HG03159 (cell line): Measurements from ENCODE around the gene CLDN16.

Experiments used
- ATAC-seq: cut with Tn5 transposase; IDR thresholded peaks from one replicate; pipeline ENCODE4 v1.9.1; 2021; ENCODE audit warnings: mild to moderate bottlenecking, moderate library complexity; ENCODE audit not compliant: unreplicated experiment

CLDN16 gene

DNA sequence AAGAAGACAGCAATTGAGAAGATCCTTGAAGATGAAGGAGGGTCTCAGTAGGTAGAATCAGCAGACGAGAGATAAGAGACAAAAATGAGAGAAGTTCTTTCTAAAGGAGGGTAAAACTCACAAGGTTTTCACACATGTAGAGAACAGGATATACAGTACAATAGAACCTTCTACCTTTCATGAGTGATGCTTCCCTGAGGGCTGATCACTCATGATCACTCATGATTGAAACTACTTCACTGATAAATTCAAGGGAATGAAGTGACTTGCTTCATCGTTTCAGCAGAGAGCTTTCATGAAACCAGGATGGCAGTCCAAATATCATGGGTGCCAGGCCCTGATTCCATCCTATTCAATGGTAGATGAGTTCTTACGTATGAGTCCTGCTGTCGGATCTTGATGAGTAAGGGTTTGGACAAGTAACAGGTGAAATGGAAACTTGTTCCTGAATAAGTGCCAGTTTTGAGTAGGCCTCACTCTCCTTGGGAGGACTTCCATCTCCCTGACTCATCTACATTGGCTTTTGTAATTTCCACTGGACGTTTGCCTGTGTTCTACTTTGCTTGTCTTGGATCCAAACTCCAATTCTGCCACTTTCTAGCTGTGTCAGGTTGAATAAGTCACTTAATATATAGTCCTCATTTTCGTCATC is 9.6 kb upstream of the CLDN16 start:
- no peak for ATAC-seq

DNA sequence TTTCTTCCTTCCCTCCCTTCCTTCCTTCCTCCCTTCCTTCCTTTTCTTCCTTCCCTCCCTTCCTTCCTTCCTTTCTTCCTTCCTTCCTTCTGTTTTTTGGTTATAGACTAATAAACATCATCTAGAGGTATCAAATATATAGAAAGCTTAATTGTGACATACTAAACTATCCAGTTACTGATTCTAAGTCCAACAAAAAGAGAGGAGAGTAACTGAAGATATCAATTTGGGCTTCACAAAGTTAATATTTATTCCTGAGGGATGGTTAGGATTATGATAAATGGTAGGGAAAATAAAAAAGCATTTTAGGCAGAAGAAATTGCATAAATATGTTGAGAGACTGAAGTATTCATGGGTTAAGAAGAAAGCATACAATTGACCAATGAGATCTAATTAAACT is 7.8 kb upstream of the CLDN16 start:
- ATAC-seq, result no peak

DNA sequence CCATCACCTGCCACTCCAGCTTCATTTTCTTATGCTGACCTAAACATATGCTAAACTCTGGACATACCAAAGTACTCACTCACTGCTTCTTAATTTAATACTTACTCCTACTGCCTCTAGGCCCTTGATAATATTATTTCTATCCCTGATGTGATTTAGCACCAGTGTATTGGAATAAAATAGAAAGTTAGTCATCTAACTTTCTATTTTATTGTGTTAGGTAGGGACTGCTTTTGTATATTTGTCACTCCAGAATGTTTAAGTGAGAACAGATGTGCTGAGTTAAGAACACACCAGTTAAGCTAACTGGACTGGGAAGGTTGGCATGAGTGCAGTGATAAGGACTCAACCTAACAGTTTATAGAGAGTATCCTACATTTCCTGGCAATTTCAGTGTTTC is 6.5 kb upstream of the CLDN16 start:
- no peak for ATAC-seq

DNA sequence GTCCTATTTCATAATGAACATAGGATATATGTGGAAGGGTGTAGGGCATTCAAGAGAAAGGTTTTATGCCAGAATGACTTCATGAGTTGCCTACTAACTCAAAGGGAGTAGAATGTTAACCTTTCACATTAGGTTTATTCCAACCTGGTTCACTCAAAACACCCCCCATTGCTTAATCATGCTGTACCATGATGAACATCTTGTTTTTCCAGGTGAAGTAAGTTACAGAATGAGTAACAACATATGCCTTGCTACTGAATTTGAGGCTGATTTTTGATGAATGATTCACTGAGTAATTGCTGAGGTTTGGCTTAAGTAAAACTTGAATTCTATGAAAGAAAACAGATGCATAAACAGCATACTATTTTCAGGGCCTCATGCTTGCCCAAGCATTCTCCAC is 5.9 kb upstream of the CLDN16 start:
- ATAC-seq, result peak; percentile 37

DNA sequence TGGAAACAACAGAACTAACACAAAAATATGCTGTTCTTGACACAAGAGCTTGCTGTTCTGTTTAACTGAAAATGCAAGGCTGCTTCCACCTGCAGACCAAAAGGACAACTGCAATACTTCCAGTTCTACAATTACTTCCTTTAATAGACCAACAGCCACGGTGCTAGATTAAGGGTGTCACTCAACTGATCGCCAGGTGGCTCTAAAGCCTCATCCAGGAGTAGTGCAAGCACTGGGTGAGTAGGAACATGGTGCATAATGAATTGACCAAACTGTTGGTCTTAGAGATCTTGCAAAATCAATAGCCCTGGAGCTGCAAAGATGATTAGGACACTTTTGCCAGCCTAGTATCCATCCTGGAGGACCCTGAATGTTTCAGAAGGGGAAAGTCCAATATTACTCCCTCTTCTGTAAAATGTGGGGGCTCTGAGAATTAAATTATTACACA is 3.6 kb upstream of the CLDN16 start:
- peak; percentile 86 for ATAC-seq

DNA sequence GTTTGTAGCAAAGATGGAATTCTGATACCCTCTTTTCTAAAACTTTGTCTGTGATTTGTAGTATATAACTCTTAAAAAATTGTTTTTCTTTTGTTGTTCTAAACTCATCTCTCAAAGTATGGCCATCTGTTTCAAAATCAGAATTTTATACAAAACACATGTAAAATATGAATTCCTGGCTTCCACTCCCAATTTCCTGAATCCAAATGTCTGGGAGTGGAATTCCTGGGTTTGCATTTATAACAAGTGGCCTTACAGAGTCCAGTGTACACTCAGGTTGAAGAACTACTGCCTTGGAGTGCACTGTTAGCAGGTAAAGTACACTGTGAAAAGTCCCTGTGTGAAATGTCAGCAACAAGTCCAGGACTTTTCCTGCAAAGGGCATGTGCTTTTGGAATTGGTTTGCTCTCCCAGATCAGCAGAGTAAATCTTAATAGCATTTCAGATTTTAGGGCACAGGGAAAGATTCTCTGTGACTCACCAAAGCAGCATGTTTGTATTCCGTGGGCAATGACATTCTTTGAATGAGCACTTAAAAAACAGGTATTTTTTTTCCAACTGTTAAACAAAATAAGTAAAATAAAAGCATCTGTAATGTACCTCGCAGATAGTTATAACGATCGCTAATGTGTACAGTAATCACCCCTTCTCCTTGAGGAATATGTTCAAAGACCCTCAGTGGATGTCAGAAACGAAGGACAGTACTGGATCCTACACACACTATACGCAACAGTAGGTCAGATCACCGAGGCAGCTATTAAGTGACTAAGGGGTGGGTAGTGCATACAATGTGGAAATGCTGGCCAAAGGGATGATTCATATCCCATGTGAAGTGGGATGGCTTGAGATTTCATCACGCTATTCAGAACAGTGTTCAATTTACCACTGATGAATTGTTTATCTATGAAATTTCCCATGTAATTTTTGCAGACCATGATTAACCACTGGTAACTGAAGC is 2.0 kb upstream of the CLDN16 start:
- ATAC-seq, result no peak

DNA sequence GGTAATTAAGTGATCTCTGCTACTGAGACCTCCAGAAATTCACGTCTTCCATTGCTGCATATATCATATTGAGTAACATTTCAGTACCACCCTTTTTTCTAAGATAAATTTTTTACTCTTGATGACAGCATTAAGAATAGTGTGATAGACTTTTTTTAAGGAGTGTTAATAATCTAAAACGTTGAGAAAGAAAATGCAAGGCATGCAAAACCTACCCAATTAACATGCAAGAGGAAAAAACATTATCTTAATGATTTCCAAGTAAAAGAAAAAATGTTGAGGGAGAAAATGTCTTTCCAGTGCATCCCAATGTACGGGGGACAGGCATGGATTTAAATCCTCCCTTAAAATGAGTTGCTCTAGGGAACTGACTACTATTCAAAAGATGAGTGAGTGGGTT is 740 bp downstream of the CLDN16 start:
- ATAC-seq, result no peak

DNA sequence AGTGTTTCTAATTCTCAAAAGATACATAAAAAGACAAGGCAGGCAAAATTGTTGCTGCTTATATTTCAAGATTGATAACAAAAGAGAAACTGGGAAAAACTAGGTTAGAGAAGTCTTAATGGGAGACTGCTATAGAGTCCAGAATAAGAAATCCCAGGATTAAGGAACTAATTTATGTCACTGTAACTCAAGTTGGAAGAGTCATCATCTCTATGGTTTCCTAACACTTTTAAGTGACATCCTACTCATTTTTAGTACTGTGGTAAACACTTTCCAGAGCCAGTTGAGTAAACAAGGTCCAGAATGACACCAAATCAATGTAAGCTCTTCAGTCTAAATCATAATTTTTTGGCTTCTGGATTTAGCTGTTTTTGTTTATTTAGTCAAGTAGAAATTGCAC is 8.0 kb downstream of the CLDN16 start:
- no peak for ATAC-seq

DNA sequence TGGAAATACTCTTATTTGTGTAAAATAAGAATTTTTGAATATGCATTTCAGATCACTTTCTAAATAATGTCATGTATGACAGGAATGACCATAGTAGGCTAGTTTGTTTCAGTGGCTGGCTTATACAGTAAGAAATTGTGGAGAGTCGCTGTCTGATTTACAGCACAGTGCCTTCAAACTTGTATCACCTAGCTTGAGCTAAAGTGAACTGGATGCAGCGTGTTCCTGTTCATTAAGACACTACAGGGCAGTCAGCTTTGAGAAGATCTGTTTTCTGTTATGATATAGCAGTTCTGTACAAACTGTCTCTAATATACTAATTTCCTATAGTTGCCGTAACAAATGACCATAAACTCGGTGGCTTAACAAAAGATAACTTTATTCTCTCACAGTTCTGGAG is 9.9 kb downstream of the CLDN16 start:
- ATAC-seq, result no peak

DNA sequence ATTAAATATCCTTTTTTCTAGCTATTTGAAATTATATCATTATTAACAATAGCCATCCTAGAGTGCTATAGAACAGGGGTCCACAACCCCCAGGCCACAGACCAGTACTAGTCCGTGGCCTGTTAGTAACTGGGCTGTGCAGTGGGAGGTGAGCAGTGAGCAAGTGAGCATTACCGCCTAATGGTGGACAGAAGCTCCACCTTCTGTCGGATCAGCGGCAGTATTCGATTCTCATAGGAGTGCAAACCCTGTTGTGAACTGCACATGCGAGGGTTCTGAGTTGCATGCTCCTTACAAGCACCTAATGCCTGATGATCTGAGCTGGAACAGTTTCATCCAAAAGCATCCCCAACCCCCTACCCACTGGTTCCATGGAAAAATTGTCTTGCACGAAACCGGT is 11.7 kb downstream of the CLDN16 start:
- no peak for ATAC-seq

DNA sequence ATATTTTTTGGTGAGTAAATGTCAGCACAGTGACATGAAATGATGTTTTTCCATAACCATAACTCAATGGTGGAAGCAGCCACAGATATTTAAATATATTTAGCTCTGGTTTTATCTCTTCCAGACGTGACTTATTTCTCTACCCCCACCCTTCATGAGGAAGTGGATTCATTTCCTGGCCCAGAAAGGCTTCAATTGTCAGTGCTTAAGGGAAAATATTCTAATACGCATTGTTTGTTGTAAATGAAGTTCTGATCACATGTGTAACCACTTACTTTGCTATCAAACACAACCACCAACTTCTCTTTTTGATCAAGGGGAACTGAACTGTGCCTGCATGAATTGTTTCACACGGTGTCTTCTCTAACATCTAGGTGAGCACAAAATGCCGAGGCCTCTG is 14.0 kb downstream of the CLDN16 start:
- ATAC-seq, result no peak

DNA sequence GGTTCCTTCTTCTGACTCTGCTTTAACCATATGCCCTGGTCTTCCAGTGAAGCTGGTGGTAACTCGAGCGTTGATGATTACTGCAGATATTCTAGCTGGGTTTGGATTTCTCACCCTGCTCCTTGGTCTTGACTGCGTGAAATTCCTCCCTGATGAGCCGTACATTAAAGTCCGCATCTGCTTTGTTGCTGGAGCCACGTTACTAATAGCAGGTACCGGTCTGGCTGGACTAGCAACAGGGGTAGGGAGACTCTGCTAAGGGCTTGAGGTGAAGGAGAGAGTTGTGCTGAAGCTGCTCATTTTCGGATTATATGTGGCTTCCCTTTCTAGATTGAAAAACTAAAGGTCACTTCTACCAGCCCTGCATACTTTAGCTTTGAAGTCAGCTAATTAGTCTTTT is 16.8 kb downstream of the CLDN16 start:
- no peak for ATAC-seq

DNA sequence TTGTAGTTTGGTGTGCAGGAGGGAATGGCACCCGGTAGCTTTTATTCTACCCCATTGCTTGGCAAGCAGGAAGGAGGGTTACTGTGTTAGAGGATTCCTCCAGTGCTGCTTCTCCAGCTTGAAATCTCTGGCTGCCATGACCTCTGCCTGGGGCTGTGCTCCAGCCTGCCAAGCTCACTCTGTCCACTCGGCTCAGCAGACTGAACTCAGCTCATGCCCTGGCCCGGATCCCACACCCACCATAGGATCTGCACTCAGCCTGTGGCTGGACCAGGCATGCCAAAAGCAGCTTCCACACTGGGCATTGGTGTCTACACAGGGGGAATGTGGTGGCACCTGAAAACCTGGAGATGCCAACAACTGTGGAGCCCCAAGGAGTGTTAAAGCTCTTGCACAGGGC is 26.3 kb downstream of the CLDN16 start:
- ATAC-seq, result no peak

DNA sequence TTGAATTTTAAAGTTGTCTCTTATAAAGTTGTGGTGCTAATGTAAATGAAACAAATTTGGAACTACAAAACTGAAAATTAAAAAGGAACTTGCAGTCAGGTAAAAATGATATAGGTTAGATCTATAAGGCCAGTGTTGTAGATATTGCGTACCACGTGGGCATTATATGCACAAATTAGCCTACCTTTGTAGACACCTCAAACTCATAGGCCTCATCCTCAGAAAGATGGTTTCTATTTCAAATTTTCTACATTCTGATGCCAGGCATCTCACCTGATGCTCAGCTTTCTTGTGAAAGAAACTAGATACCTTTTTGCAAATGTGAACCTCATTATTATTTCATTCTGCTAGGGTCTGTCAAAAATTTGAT is 36.1 kb downstream of the CLDN16 start:
- peak; percentile 3 for ATAC-seq

DNA sequence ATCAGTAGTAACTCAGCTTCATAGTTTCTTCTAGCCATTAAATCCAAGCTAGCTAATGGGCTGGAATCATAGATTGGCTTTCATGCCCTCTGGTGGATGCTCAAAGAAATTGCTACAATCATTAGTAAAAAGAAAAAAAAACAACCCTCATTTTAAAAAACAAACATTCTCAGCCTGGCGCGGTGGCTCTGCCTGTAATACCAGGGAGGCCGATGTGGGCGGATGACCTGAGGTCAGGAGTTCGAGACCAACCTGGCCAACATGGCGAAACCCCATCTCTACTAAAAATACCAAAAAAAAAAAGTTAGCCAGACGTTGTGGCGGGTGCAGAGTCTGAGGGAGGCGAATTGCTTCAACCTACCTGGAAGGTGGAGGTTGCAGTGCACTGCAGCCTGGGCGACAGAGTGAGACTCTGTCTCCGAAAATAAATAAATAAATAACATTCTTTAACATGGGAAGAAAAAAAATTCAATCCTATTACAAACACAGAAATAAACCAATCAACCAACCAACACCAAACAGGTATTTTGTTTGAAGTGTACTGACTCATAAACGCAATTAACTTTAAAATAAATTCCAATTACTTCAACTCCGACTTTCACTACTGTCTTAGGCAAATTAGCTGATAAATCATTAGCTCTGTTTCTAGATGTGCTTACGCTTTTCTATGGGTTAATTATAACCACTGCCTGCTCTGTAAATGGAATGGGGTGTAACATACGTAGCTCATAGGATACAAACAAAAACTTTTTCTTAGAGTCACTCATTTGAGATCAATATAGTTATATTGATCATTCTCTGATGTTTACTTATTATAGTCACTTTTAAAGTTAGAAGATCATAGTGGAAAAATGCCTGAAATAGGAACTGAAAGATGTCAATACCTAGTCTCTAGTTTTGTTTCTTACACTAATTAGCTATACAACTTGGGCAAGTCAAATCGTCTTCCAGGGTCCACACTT is 36.8 kb downstream of the CLDN16 start:
- peak; percentile 71 for ATAC-seq

DNA sequence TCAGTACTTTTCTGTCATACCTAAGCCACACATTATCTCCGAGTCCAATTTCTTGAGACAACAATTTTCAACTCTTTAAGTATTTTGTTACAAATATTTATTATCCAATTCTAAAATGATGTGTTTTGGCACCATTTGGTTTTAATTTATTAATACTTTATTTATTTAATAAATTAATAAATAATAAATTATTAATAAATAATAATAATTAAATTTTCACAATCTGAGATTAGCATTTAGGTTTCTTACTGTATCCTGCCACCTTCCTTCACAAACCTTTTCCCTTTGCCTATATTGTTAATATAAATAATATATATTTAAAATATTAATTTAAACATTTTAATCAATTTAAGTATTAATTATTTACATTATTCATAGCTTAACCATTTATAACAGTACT is 37.9 kb downstream of the CLDN16 start:
- ATAC-seq, result no peak

DNA sequence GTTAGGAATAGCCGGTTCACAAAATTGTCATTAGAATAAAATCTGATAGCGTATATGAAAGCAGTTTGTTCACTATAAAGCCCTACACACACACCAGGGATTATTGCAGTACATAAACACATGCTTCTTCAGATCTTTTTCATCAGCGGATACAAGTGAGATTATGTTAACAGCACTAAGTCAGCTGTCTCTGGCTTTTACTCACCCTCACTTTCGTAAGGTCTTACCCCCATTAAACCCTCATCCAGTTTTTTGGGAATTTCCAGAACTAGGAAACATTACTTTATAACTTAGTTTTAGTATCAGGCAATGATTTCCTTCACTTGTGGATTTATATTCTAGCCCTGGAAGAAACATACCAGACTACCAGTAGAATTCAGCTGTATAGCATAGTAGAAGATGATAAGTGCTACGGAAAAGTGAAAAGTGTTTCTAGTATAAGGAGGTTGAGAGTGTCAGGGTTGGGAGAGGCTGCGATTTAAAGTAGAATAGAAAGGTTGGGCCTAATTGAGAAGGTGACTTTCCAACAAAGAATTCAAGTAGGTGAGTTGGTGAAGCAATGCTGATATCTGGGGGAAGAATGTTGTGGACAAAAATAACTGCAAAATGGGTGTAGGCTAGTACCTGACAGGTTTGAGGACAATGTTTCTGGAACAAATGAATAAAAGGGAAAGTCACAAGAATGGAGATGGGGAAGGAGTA is 39.0 kb downstream of the CLDN16 start:
- ATAC-seq, result no peak

DNA sequence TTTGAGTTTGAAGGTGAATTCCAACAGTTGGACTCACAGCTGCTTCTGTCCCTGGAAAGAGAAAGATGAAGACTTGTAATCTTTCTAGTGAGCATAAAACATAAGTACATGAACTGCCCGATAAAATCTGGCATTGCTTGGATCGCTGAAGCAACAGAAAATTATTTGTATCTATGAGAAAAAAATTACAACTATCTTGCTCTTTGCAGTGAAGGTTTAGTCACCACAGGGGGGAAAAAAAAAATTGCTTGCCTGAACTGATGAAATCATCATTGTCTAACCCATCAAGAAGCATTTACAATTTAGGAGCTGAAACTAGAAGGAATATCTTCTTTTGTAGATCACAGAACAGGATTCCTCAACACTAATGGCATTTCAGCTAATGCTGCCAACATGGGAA is 41.7 kb downstream of the CLDN16 start:
- no peak for ATAC-seq

DNA sequence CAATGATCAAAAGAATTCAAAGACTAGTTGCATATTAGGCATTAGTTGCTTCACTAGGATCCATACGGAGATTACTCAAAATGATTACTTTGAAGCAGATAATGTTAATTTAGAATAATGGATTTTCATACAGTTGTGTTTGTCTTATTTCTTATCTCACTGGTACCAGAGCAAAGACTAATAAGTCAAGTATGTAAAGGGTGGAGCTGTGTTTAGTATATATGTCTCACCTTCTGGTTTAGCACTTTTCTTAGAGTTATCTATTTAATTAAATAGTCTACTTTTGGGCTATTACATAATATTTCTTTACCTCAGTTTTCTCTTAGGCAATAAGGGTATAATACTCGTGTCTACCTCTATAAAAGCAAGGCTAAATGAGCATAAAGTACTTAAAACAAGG is 42.9 kb downstream of the CLDN16 start:
- ATAC-seq, result no peak

DNA sequence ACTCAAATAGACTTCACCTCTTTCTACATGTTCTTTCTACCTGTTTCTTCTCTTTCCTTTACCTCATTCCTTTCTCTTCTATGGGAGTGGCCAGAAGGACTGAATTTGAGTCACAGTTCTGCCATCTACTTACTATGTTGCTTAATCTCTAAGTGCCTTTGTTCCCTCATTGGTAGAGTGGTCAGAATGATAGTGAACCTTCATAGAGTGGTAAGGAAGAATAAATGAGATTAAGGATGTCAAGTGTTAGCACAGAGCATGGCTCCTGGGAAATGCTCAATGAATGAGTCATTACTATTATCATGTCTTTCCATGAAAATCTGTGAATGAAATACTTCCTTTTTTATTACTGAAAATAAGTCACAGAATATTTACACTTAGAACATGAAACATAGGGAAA is 44.3 kb downstream of the CLDN16 start:
- ATAC-seq, result no peak

DNA sequence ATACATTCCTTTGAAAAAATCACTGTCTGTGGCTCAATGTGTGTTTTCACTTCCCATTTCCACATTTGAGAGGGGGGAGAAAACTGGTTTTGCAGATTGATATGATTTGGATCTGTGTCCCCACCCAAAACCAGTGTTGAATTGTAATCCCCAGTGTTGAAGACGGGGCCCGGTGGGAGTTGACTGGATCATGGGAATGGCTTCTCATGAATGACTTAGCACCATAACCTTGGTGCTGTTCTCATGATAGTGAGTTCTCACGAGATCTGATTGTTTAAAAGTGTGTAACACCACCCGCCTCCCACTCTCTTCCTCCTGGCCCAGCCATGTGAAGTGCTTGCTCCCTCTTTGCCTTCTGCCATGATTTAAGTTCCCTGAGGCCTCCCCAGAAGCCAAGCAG is 45.7 kb downstream of the CLDN16 start:
- no peak for ATAC-seq
